Liver (tissue), 9 donors: ENCODE measurements around the gene ATF7IP. TPM values are rescaled to one million over a fixed set of nuclear protein-coding genes. Genes with fewer than 3 reads are reported as not detected.

Experiments
- DNase-seq: peaks from one replicate; pipeline ENCODE4 v3.0.0-alpha.2; 2017; ENCODE audit warnings: low spot score
- H3K27ac ChIP-seq, 2 donors: one replicate each; pipeline ENCODE4 v1.7.0; 2013; ENCODE audit warnings: inconsistent platforms in 2 of 2, low read length in 2 of 2, control low read depth in 1 of 2, low read depth in 1 of 2, mild to moderate bottlenecking in 1 of 2
- H3K27me3 ChIP-seq, 4 donors: one replicate each; pipeline versions ENCODE4 v1.6.1 to v1.7.0; 2013; ENCODE audit warnings: low read length in 3 of 4, inconsistent platforms in 1 of 4, mild to moderate bottlenecking in 1 of 4, moderate library complexity in 1 of 4; ENCODE audit not compliant: control insufficient read depth in 4 of 4, insufficient read depth in 4 of 4
- H3K36me3 ChIP-seq, 4 donors: one replicate each; pipeline versions ENCODE4 v1.6.1 to v1.7.0; 2013; ENCODE audit warnings: low read length in 3 of 4, mild to moderate bottlenecking in 3 of 4, low read depth in 1 of 4, moderate library complexity in 1 of 4; ENCODE audit not compliant: control insufficient read depth in 4 of 4, insufficient read depth in 3 of 4
- H3K4me1 ChIP-seq, 4 donors: one replicate each; pipeline versions ENCODE4 v1.6.1 to v1.7.0; 2013; ENCODE audit warnings: low read length in 3 of 4, mild to moderate bottlenecking in 3 of 4, moderate library complexity in 1 of 4; ENCODE audit not compliant: control insufficient read depth in 4 of 4, insufficient read depth in 4 of 4
- H3K4me3 ChIP-seq, 3 donors: one replicate each; pipeline versions ENCODE4 v1.6.1 to v1.7.0; 2013; ENCODE audit warnings: low read length in 3 of 3, control low read depth in 1 of 3, low read depth in 1 of 3, mild to moderate bottlenecking in 1 of 3
- H3K9ac ChIP-seq, 2 donors: one replicate each; pipeline ENCODE4 v1.7.0; 2013; ENCODE audit warnings: low read length in 2 of 2, mild to moderate bottlenecking in 2 of 2, moderate library complexity in 2 of 2, control low read depth in 1 of 2, low read depth in 1 of 2
- H3K9me3 ChIP-seq, 4 donors: one replicate each; pipeline versions ENCODE4 v1.6.1 to v1.7.0; 2013; ENCODE audit warnings: low read length in 3 of 4; ENCODE audit not compliant: control insufficient read depth in 4 of 4
- ATF3 ChIP-seq: IDR thresholded peaks from 2 replicates; pipeline ENCODE4 v1.6.1; 2016; ENCODE audit warnings: antibody characterized with exemption
- CTCF ChIP-seq: fragments of 150-350 bp; IDR thresholded peaks from 2 replicates; pipeline ENCODE4 v1.5.1; 2017; ENCODE audit warnings: improper control_type of control experiment, low read depth, low read length; ENCODE audit not compliant: missing input control
- FOXA2 ChIP-seq: IDR thresholded peaks from 2 replicates; pipeline ENCODE4 v1.6.1; 2016; ENCODE audit warnings: antibody characterized with exemption
- GABPA ChIP-seq, 2 donors: IDR thresholded peaks in 1 of 2; conservative IDR thresholded peaks in 1 of 2; 2 replicates each; pipeline ENCODE4 v1.6.1; 2016; ENCODE audit warnings: antibody characterized with exemption in 2 of 2, mild to moderate bottlenecking in 1 of 2, moderate library complexity in 1 of 2
- HNF4A ChIP-seq, 2 donors: conservative IDR thresholded peaks; 2 replicates each; pipeline ENCODE4 v1.6.1; 2016; ENCODE audit warnings: antibody characterized with exemption in 2 of 2, mild to moderate bottlenecking in 2 of 2
- NR2F2 ChIP-seq: IDR thresholded peaks from 2 replicates; pipeline ENCODE4 v1.6.1; 2016; ENCODE audit warnings: antibody characterized with exemption
- RAD21 ChIP-seq, 2 donors: IDR thresholded peaks; 2 replicates each; pipeline ENCODE4 v1.6.1; 2016; ENCODE audit warnings: antibody characterized with exemption in 2 of 2, mild to moderate bottlenecking in 2 of 2
- REST ChIP-seq: IDR thresholded peaks from 2 replicates; pipeline ENCODE4 v1.6.1; 2016; ENCODE audit warnings: antibody characterized with exemption, mild to moderate bottlenecking
- RXRA ChIP-seq, 2 donors: IDR thresholded peaks; 2 replicates each; pipeline ENCODE4 v1.6.1; 2017 to 2018; ENCODE audit warnings: antibody characterized with exemption in 2 of 2, mild to moderate bottlenecking in 1 of 2
- SP1 ChIP-seq: IDR thresholded peaks from 2 replicates; pipeline ENCODE4 v1.6.1; 2018; ENCODE audit warnings: antibody characterized with exemption, mild to moderate bottlenecking
- TAF1 ChIP-seq: conservative IDR thresholded peaks from 2 replicates; pipeline ENCODE4 v1.6.1; 2016; ENCODE audit warnings: antibody characterized with exemption, mild to moderate bottlenecking
- YY1 ChIP-seq: IDR thresholded peaks from 2 replicates; pipeline ENCODE4 v1.6.1; 2016; ENCODE audit warnings: antibody characterized with exemption, mild to moderate bottlenecking
- ZBTB33 ChIP-seq: IDR thresholded peaks from 2 replicates; pipeline ENCODE4 v1.6.1; 2016; ENCODE audit warnings: antibody characterized with exemption
- WGBS: extraction: QIAGEN DNeasy Blood & Tissue Kit; methylation state at CpG from one replicate; pipeline ENCODE4 v1.1.7; 2013; 5-methylcytosine and 5-hydroxymethylcytosine counted together
- polyA plus RNA-seq, 2 donors: library from polyadenylated mRNA; stranded (reverse) in 1 of 2; unstranded in 1 of 2; fragments of 200-250 nt in 1 of 2; fragments of >200 nt in 1 of 2; fragmentation: Nextera tagmentation in 1 of 2; extraction: Ambion mirVana in 1 of 2; gene quantifications; one replicate each; pipeline versions ENCODE4 v1.2.1 to v1.2.3, GENCODE V29; 2013 to 2015
- total RNA-seq, 2 donors: library from RNA; depleted of rRNA; stranded (reverse); fragments of >200 nt; gene quantifications; one replicate each; pipeline ENCODE4 v1.2.3, GENCODE V29; 2014
- donor health status: healthy.
- donor health status: healthy.
- donor health status: healthy.
- donor health status: healthy.
- donor health status: healthy.

ATF7IP gene
- total and polyA plus RNA-seq, 4 donors: 3.9 to 25.6 (median 19.9) TPM

GRCh38 chr12:14525964-14526363 is 160.5 kb downstream of the ATF7IP start (continued):
- no peak for TF ChIP-seq REST
- TF ChIP-seq HNF4A (conservative IDR thresholded peaks at IDR 0.05): no peak
- TF ChIP-seq RAD21 (IDR thresholded peaks at IDR 0.05): no peak
- TF ChIP-seq RXRA (IDR thresholded peaks at IDR 0.05): no peak
- no peak for TF ChIP-seq YY1
- no peak for TF ChIP-seq NR2F2
- TF ChIP-seq SP1: no peak

GRCh38 chr12:14532152-14532551 is 166.7 kb downstream of the ATF7IP start:
- no peaks in the 10 kb centered on the region for H3K27me3 ChIP-seq
- H3K36me3 ChIP-seq: no peaks in the 10 kb centered on the region
- TF ChIP-seq ATF3 (no peak), RXRA (IDR thresholded peaks at IDR 0.05) (no peak), NR2F2 (no peak), YY1 (no peak), CTCF (no peak), SP1 (no peak), GABPA (IDR thresholded peaks at IDR 0.05 in 1 of 2, conservative IDR thresholded peaks at IDR 0.05 in 1 of 2) (no peak), FOXA2 (no peak), REST (no peak), TAF1 (no peak), ZBTB33 (no peak)
- H3K4me1 ChIP-seq: no peaks in the 10 kb centered on the region
- 91% methylated on average over 10 of the region's 10 CpGs for WGBS
- H3K27ac ChIP-seq: no peak overlapping the region
- no peak overlapping the region for H3K9ac ChIP-seq
- DNase-seq: no peak
- no peaks in the 10 kb centered on the region for H3K9me3 ChIP-seq
- H3K4me3 ChIP-seq: no peak overlapping the region
